Left lung (tissue), 14 donors: ENCODE measurements around the gene PRDM13. TPM values are rescaled to one million over a fixed set of nuclear protein-coding genes. Genes with fewer than 3 reads are reported as not detected.

ENCODE experiments used
- ATAC-seq: fragments of 200-7000 bp; cut with Tn5 transposase; one replicate; pipeline ENCODE4 v1.9.1; 2020; ENCODE audit warnings: moderate library complexity
- DNase-seq, 4 donors: peaks; one replicate each; pipeline ENCODE4 v3.0.0-alpha.2; 2013 to 2020
- H3K27ac ChIP-seq, 2 donors: fragments of 200-600 bp; sonication (generic) in 1 of 2; one replicate each; pipeline versions ENCODE4 v1.5.0 to v1.8.0; 2020 to 2021
- H3K27me3 ChIP-seq, 2 donors: fragments of 200-600 bp; sonication (generic) in 1 of 2; one replicate each; pipeline versions ENCODE4 v1.5.0 to v1.8.0; 2020 to 2021
- H3K36me3 ChIP-seq, 2 donors: fragments of 200-600 bp; sonication (generic) in 1 of 2; one replicate each; pipeline versions ENCODE4 v1.5.0 to v1.8.0; 2020 to 2021
- H3K4me1 ChIP-seq, 2 donors: fragments of 200-600 bp; one replicate each; pipeline ENCODE4 v1.8.0; 2021
- H3K4me3 ChIP-seq, 2 donors: fragments of 200-600 bp; sonication (generic) in 1 of 2; one replicate each; pipeline versions ENCODE4 v1.5.0 to v1.8.0; 2020 to 2021; ENCODE audit warnings: mild to moderate bottlenecking in 1 of 2
- H3K9me3 ChIP-seq, 2 donors: fragments of 200-600 bp; sonication (generic) in 1 of 2; one replicate each; pipeline versions ENCODE4 v1.5.0 to v1.8.0; 2020 to 2021
- CTCF ChIP-seq, 2 donors: fragments of 200-600 bp; sonication (generic) in 1 of 2; IDR thresholded peaks; one replicate each; pipeline versions ENCODE4 v1.5.0 to v1.8.0; 2021; ENCODE audit warnings: antibody characterized with exemption in 2 of 2
- intact Hi-C, 2 donors: fragments of 100-400 bp; cut with DNase I; formaldehyde crosslinking; loops; one replicate each; pipeline versions ENCODE4 v1.11.2 to v1.14.2; 2022
- long read RNA-seq, 12 donors: library from polyadenylated mRNA in 2 of 12; unstranded in 2 of 12; transcript quantifications; one replicate each; pipeline ENCODE4 v2.0.0 and lab custom pipeline, GENCODE V29; 2019 to 2026
- polyA plus RNA-seq, 6 donors: library from polyadenylated mRNA; unstranded; fragments of 120-200 nt; gene quantifications; one replicate each; pipeline ENCODE4 v1.2.1, GENCODE V29; 2013; ENCODE audit not compliant: insufficient read length in 6 of 6
- total RNA-seq, 2 donors: library from RNA; stranded (reverse); fragmentation: NEBNext Ultra II Directional; extraction: Animal tissue kit (Norgen Biotek cat#: 25700); gene quantifications; one replicate each; pipeline ENCODE4 v1.2.1, GENCODE V29; 2021
- donor health status: DM: no; HTN: yes; CAD: no.
- donor health status: DM: no; HTN: no; CAD: no.

Gene PRDM13
- total RNA-seq (not detected), polyA plus RNA-seq (not detected)
- long read RNA-seq, donor 1, result 0 reads
- long read RNA-seq, donor 2, result 0 reads
- long read RNA-seq, donor 3, result 0 reads
- long read RNA-seq, donor 4, result 0 reads
- long read RNA-seq, donor 5, result 0 reads
- long read RNA-seq, donor 6, result 0 reads
- long read RNA-seq, donor 7, result 0 reads
- long read RNA-seq, donor 8, result 0 reads
- long read RNA-seq, donor 9, result 0 reads
- long read RNA-seq, donor 10, result 0 reads
- long read RNA-seq, donor 11, partial matches to known transcripts, result 0 of 1 reads
- long read RNA-seq, donor 11, other reads (novel, unspliced or antisense), result 0 of 1 reads
- long read RNA-seq, donor 12, result 0 reads

DNA sequence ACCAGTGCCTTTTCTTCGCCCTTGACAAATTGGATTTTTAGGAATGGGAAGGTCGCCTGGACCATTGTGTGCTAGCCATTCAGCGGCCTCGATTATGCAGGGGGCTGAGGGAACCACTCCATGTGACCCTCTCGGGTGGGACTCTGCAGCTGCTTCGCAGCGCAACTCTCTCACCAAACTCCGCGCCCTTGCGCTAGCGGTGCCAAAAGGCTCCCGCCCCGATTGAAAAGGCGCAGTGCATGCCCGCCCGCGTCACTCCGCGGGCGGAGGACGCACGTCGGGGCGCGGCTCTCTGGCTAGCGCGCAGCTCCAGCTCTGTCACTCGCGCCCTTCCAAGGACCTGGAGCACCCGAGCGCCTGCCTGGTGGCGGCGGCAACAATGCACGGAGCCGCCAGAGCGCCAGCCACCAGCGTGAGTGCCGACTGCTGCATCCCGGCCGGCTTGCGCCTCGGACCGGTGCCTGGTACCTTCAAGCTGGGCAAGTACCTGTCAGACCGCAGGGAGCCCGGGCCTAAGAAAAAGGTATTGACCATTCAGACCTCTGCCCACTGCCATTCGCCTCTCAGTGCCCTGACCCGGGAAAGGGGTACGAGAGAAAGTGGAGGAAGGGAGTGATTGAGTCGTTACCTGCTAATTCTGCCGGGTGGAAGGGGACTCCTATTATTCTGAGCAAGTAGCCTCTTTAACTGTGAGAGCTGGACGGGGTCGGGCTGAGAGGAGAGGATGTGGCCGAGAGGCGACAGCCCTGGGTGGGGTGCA, at the start of gene PRDM13:
PRDM13 (plus strand) TSS at position 178 of the 760 bp plus-strand sequence; CDS start at position 380, 202 bp downstream.
- peaks cover 17 to 27% of the 10 kb centered on the region in 2 donors for H3K4me1 ChIP-seq
- no peaks in the 10 kb centered on the region for H3K36me3 ChIP-seq
- H3K4me3 ChIP-seq, result no peak within 1 kb of the TSS
- H3K27me3 ChIP-seq, result peaks cover 100% of the 10 kb centered on the region in 2 donors
- DNase-seq (peak in 1 of 4 donors; percentile 62), ATAC-seq (no peak)
- no peak within 1 kb of the TSS for H3K27ac ChIP-seq
- intact Hi-C loops, result no loop called here
- no peak for TF ChIP-seq CTCF (IDR thresholded peaks at IDR 0.05)
- H3K9me3 ChIP-seq, result no peaks in the 10 kb centered on the region

DNA sequence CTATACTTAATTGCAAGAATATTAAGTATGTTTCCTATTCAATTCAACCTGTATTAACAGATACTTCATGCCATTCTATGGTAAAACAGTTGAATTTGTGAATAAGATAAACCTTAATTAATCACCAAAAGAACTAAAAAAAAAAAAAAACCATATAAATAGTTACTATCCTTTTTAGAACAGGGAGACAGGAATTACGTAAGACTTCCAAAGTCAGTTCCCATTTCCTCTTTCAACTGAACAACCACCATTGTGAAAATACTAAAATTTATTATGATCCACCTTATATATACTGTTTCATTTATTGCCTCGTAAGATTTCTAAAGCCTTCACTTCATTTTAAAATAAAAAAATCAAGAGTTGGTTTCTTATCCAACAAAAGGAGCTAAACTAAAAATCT, 47.6 kb upstream of the PRDM13 start:
- Histone ChIP-seq H3K27me3 (no peaks in the 10 kb centered on the region), H3K9me3 (no peaks in the 10 kb centered on the region), H3K4me3 (no peak overlapping the region), H3K4me1 (peaks cover 0 to 3% of the 10 kb centered on the region in 2 donors), H3K27ac (no peak overlapping the region), H3K36me3 (peaks cover 0 to 45% of the 10 kb centered on the region in 2 donors)
- TF ChIP-seq CTCF (IDR thresholded peaks at IDR 0.05), result no peak
- DNase-seq, result no peak
- ATAC-seq, result no peak
- intact Hi-C loops, result no loop called here

- intact Hi-C loops, result no loop called here
- DNase-seq (no peak), ATAC-seq (no peak)
- TF ChIP-seq CTCF (IDR thresholded peaks at IDR 0.05), result no peak
- H3K9me3 ChIP-seq, result no peaks in the 10 kb centered on the region
- H3K27me3 ChIP-seq, result no peaks in the 10 kb centered on the region
- H3K4me3 ChIP-seq, result no peak overlapping the region
- peaks cover 0 to 28% of the 10 kb centered on the region in 2 donors for H3K36me3 ChIP-seq
- peaks cover 0 to 4% of the 10 kb centered on the region in 2 donors for H3K4me1 ChIP-seq
- no peak overlapping the region for H3K27ac ChIP-seq
Observed at GRCh38 chr6:99560668-99561067, 46.0 kb upstream of the PRDM13 start.

DNA sequence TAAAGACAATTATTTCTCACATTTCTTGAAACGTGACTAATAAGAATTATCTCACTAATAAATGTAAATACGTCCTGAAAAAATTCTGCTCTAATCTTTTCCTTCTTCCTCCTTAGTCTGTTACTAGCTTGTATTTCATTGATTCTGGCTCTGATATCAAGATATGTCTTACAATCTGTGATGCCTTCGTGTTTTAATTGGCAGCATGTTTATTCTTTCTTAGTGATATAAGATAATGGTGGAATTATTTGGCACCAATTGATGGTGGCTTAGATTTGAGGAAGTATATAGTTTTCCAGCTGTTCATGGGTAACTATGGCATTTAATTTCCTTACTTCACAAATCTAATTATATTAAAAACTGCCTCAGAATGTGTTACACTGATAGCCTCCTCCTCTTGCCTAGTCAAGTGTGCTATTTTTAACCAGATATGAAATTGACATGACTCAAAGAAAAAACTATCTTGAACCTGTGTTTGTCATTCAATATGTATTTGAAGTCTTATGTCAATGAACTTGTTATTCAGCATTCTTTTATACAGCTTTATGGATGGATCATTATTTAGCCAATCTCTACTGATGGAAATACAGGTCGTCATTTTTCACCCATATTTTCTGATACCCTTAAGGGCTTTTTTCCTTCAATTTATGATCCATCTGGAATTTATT, 43.4 kb upstream of the PRDM13 start:
- DNase-seq, result no peak
- TF ChIP-seq CTCF (IDR thresholded peaks at IDR 0.05), result no peak
- no peaks in the 10 kb centered on the region for H3K27me3 ChIP-seq
- intact Hi-C loops, result no loop called here
- no peak overlapping the region for H3K27ac ChIP-seq
- H3K4me3 ChIP-seq, result no peak overlapping the region
- peaks cover 4 to 27% of the 10 kb centered on the region in 2 donors for H3K4me1 ChIP-seq
- H3K36me3 ChIP-seq, result peaks cover 0 to 4% of the 10 kb centered on the region in 2 donors
- ATAC-seq, result no peak
- no peaks in the 10 kb centered on the region for H3K9me3 ChIP-seq
